Suprapubic skin (tissue), 4 donors: ENCODE data around the gene DHRS9. TPM values are rescaled to one million over a fixed set of nuclear protein-coding genes. Genes with fewer than 3 reads are reported as not detected.

Source experiments
- DNase-seq, 2 donors: peaks; one replicate each; pipeline ENCODE4 v3.0.0-alpha.2; 2019; ENCODE audit warnings: low spot score in 2 of 2
- H3K27ac ChIP-seq: fragments of 200-600 bp; sonication (generic); one replicate; pipeline ENCODE4 v1.5.1; 2019
- H3K27me3 ChIP-seq: fragments of 200-600 bp; sonication (generic); one replicate; pipeline ENCODE4 v1.5.1; 2019
- H3K36me3 ChIP-seq: fragments of 200-600 bp; sonication (generic); one replicate; pipeline ENCODE4 v1.5.1; 2019
- H3K4me1 ChIP-seq: fragments of 200-600 bp; sonication (generic); one replicate; pipeline ENCODE4 v1.5.1; 2019
- H3K4me3 ChIP-seq: fragments of 200-600 bp; sonication (generic); one replicate; pipeline ENCODE4 v1.5.1; 2019; ENCODE audit warnings: mild to moderate bottlenecking
- H3K9me3 ChIP-seq: fragments of 200-600 bp; sonication (generic); one replicate; pipeline ENCODE4 v1.5.1; 2019
- EP300 ChIP-seq: sonication (generic); formaldehyde crosslinking; IDR thresholded peaks from one replicate; pipeline ENCODE4 v1.6.1; 2017; ENCODE audit warnings: antibody characterized with exemption
- POLR2A ChIP-seq, 2 donors: fragments of 450-650 bp; IDR thresholded peaks; one replicate each; pipeline ENCODE4 v1.6.1; 2017; ENCODE audit warnings: antibody characterized with exemption in 2 of 2, mild to moderate bottlenecking in 2 of 2, moderate library complexity in 2 of 2
- POLR2AphosphoS5 ChIP-seq, 3 donors: sonication (generic); formaldehyde crosslinking; IDR thresholded peaks; one replicate each; pipeline ENCODE4 v1.6.1; 2017; ENCODE audit warnings: antibody characterized with exemption in 3 of 3
- WGBS: methylation state at CpG from one replicate; pipeline ENCODE4 v1.1.5; 2018; 5-methylcytosine and 5-hydroxymethylcytosine counted together
- total RNA-seq, 4 donors: library from RNA; depleted of rRNA; stranded (reverse); fragments of >200 nt; gene quantifications; one replicate each; pipeline ENCODE4 v1.1.0, GENCODE V29; 2016
- TF ChIP-seq, protein P1 (sequence below), 2 donors: fragments of 200-600 bp in 1 of 2; fragments of 450-650 bp in 1 of 2; sonication (generic) in 1 of 2; IDR thresholded peaks; one replicate each; pipeline ENCODE4 v1.5.1; 2016 to 2019; ENCODE audit warnings: antibody characterized with exemption in 2 of 2, mild to moderate bottlenecking in 1 of 2, moderate library complexity in 1 of 2

Gene DHRS9
- total RNA-seq, 4 donors from 2014 or later = 2.0 to 3.9 (median 2.3) TPM

DNA sequence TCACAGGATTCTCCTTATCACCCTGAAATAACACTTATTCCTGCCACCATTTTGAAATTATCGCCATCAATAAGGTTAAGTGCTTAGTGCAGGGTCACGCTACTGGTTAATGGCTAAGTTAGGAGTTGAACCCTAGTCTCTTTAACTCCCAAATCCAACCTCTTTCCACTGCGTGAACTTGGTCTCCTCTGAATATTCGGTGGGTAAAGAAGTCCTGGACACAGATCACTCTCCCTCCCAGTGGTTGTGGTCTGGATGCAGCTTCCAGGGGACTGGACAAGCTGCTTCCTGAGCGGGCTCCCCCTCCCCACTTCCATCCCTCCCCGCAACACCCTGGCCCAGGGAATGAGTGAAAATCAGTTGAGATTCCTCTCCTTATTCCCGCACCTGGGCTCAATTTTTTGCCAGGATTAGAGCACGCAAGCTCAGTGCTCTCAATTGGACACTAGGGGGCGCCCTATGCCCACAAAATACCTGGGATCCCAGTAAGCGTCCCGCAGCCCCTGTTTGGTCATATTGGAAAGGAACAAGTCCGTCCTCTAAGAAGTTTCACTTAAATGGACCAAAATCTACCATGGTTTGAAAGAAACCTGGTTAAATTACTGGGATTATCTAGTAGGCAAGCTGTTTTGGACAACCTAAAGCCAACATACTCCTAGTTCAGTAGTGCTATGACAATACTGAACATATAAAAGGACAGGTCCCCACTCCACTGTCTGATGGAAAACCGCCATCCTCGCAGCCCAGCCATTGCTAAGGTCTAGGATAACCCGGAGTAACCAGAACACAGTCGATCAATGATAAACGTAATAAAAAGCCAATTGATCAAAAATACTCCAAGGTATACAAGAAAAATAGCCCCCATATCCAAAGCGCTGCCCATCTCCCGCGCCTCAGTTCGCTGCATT lies 40.4 kb downstream of the DHRS9 start:
- no peak for TF ChIP-seq POLR2AphosphoS5 (IDR thresholded peaks at IDR 0.05)
- TF ChIP-seq, protein P1, sequence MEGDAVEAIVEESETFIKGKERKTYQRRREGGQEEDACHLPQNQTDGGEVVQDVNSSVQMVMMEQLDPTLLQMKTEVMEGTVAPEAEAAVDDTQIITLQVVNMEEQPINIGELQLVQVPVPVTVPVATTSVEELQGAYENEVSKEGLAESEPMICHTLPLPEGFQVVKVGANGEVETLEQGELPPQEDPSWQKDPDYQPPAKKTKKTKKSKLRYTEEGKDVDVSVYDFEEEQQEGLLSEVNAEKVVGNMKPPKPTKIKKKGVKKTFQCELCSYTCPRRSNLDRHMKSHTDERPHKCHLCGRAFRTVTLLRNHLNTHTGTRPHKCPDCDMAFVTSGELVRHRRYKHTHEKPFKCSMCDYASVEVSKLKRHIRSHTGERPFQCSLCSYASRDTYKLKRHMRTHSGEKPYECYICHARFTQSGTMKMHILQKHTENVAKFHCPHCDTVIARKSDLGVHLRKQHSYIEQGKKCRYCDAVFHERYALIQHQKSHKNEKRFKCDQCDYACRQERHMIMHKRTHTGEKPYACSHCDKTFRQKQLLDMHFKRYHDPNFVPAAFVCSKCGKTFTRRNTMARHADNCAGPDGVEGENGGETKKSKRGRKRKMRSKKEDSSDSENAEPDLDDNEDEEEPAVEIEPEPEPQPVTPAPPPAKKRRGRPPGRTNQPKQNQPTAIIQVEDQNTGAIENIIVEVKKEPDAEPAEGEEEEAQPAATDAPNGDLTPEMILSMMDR (IDR thresholded peaks at IDR 0.05) = peak; percentile 64 to 78
- Histone ChIP-seq H3K27ac (no peak overlapping the region), H3K4me1 (peaks cover 12% of the 10 kb centered on the region), H3K36me3 (no peaks in the 10 kb centered on the region), H3K9me3 (no peaks in the 10 kb centered on the region), H3K4me3 (no peak overlapping the region), H3K27me3 (peaks cover 3% of the 10 kb centered on the region)
- DNase-seq = peak; percentile 74 to 84
- WGBS = 53% methylated on average over 21 of the region's 21 CpGs

DNA sequence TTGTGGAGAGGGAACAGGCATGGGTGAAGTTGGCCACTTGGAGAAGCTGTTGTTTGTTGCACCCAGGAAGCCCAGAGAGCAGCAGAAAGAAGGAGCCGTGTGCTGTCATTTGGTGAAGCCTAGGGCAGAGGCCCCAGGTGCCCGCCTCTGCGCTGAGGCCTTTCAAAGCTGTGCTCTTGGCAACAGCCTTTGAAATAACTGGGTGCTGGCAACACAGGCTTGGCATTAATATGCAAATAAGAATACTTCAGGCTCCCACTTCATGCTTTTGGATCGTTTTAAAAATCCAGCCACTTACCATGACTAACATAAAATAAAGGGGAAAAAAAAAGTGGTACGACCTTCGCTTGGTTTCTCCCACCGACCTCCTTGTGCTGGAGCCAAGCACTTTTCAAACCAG lies 41.1 kb downstream of the DHRS9 start:
- Histone ChIP-seq H3K4me3 (no peak overlapping the region), H3K27ac (no peak overlapping the region), H3K9me3 (no peaks in the 10 kb centered on the region), H3K36me3 (no peaks in the 10 kb centered on the region), H3K4me1 (peaks cover 12% of the 10 kb centered on the region), H3K27me3 (peaks cover 3% of the 10 kb centered on the region)
- no peak for DNase-seq
- TF ChIP-seq EP300 (no peak), POLR2AphosphoS5 (IDR thresholded peaks at IDR 0.05) (no peak), POLR2A (IDR thresholded peaks at IDR 0.05) (no peak)
- TF ChIP-seq, protein P1 (IDR thresholded peaks at IDR 0.05) = no peak
- 44% methylated on average over 7 of the region's 7 CpGs for WGBS

DNA sequence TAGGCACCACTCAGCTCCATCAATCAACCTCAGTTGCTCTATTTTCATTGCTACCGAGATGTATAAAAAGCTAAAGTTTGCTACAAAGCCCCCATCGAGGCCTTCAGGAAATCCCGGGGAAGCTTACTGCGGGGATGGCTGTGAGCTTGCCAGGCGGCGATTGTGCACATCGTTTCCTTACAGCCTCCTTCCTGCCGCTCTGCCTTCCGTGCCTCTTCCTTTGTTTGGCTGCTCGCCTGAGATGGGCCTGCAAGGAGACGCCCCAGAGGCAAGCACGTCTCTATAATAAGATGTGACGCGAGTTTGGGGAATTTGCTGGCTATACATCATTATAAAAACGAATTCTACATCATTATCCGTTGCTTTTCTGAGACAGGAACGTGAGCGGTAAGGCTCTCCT lies 41.6 kb downstream of the DHRS9 start:
- TF ChIP-seq POLR2A (IDR thresholded peaks at IDR 0.05) (no peak), EP300 (no peak), POLR2AphosphoS5 (IDR thresholded peaks at IDR 0.05) (no peak)
- TF ChIP-seq, protein P1 (IDR thresholded peaks at IDR 0.05) = no peak
- DNase-seq = no peak
- WGBS = 20% methylated on average over 18 of the region's 18 CpGs
- H3K36me3 ChIP-seq = no peaks in the 10 kb centered on the region
- H3K4me3 ChIP-seq = no peak overlapping the region
- no peak overlapping the region for H3K27ac ChIP-seq
- H3K27me3 ChIP-seq = peaks cover 3% of the 10 kb centered on the region
- H3K4me1 ChIP-seq = peaks cover 12% of the 10 kb centered on the region
- H3K9me3 ChIP-seq = no peaks in the 10 kb centered on the region

DNA sequence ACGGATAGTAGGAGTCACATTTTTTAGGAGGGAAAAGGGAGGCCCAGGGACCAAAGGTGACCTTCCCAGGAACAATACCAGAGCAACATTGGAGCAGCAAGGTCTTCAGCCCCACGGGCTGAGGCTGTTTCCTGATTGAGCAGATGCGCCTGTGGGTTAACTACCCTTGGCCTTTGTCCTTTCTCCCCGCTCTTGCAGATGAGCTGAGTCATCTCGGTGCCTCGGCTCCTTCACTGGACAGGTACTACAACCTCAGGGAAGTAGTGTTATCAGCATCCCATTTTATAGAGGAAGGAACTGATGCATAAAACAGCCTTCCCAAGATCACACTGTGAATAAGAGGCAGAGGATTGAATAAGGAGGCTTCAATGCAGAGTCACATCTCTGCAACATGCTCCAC lies 43.5 kb downstream of the DHRS9 start:
- Histone ChIP-seq H3K27ac (no peak overlapping the region), H3K4me3 (no peak overlapping the region), H3K9me3 (no peaks in the 10 kb centered on the region), H3K4me1 (peaks cover 12% of the 10 kb centered on the region), H3K36me3 (no peaks in the 10 kb centered on the region), H3K27me3 (peaks cover 3% of the 10 kb centered on the region)
- no peak for DNase-seq
- TF ChIP-seq POLR2A (IDR thresholded peaks at IDR 0.05) = no peak
- TF ChIP-seq POLR2AphosphoS5 (IDR thresholded peaks at IDR 0.05) = no peak
- no peak for TF ChIP-seq EP300
- TF ChIP-seq, protein P1 (IDR thresholded peaks at IDR 0.05) = no peak
- WGBS = 93% methylated on average over 6 of the region's 6 CpGs

DNA sequence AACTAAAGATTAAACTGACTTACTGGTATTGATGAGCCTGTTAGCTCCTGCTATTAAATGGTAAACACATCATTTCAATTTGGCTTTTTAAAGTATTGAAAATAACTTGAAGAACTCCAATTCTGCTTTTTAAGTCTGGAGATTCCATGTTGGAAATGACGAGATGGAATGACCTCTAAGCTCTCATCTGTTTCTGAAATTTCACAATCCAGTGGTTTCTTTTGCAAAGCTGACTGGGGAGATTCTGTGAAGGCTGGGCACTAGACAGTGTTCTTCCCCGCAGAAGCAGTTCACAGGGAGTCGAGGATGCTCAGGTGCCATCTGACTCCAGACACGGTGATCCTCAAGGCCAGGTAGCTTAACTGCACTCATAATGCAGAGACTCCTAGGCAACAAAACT lies 44.7 kb downstream of the DHRS9 start:
- 89% methylated on average over 4 of the region's 4 CpGs for WGBS
- Histone ChIP-seq H3K27me3 (peaks cover 3% of the 10 kb centered on the region), H3K36me3 (no peaks in the 10 kb centered on the region), H3K27ac (no peak overlapping the region), H3K4me1 (peaks cover 12% of the 10 kb centered on the region), H3K4me3 (no peak overlapping the region), H3K9me3 (no peaks in the 10 kb centered on the region)
- TF ChIP-seq POLR2AphosphoS5 (IDR thresholded peaks at IDR 0.05) = no peak
- TF ChIP-seq POLR2A (IDR thresholded peaks at IDR 0.05) = no peak
- TF ChIP-seq EP300 = no peak
- TF ChIP-seq, protein P1 (IDR thresholded peaks at IDR 0.05) = no peak
- no peak for DNase-seq
